K562 (cell line): ENCODE measurements around the gene WDR47. TPM values are rescaled to one million over a fixed set of nuclear protein-coding genes. Genes with fewer than 3 reads are reported as not detected.

ENCODE experiments used
- CAMTA2 ChIP-seq: fragments of 250-450 bp; sonication (Bioruptor Pico); conservative IDR thresholded peaks from 2 replicates; pipeline ENCODE4 v1.5.1; 2022
- CHD2 ChIP-seq: IDR thresholded peaks from 2 replicates; pipeline ENCODE4 v1.6.1; 2011; ENCODE audit warnings: low read depth, low read length
- DACH1 ChIP-seq: fragments of 450-650 bp; IDR thresholded peaks from 2 replicates; pipeline ENCODE4 v1.6.1; 2018; ENCODE audit not compliant: partially characterized antibody
- E2F3 ChIP-seq: fragments of 250-450 bp; sonication (Bioruptor Pico); IDR thresholded peaks from 2 replicates; pipeline ENCODE4 v1.4.0; 2020; ENCODE audit warnings: mild to moderate bottlenecking
- KAT7 ChIP-seq: sonication (generic); formaldehyde crosslinking; IDR thresholded peaks from 2 replicates; pipeline ENCODE4 v1.8.0; 2022; ENCODE audit warnings: missing genetic modification reagents, mild to moderate bottlenecking, borderline replicate concordance
- KLF1 ChIP-seq: fragments of 450-650 bp; IDR thresholded peaks from 2 replicates; pipeline ENCODE4 v1.6.1; 2016; ENCODE audit warnings: missing genetic modification characterization, missing compliant biosample characterization
- KLF16 ChIP-seq: IDR thresholded peaks from 2 replicates; pipeline ENCODE4 v1.6.1; 2016; ENCODE audit warnings: antibody characterized with exemption
- LARP7 ChIP-seq: fragments of 450-650 bp; IDR thresholded peaks from 2 replicates; pipeline ENCODE4 v1.6.1; 2016
- MAZ ChIP-seq, 2 experiments: fragments of 450-650 bp in 1 of 2; sonication (generic) in 1 of 2; formaldehyde crosslinking; IDR thresholded peaks in 1 of 2; conservative IDR thresholded peaks in 1 of 2; 2 replicates each; pipeline versions ENCODE4 v1.4.0 to v1.5.0; 2020; ENCODE audit warnings: mild to moderate bottlenecking in 1 of 2, missing genetic modification reagents in 1 of 2
- MLLT1 ChIP-seq, 2 experiments: fragments of 450-650 bp; IDR thresholded peaks; 2 replicates each; pipeline ENCODE4 v1.6.1; 2016
- NRF1 ChIP-seq, 2 experiments: fragments of 450-650 bp; IDR thresholded peaks in 1 of 2; conservative IDR thresholded peaks in 1 of 2; 2 replicates each; pipeline ENCODE4 v1.6.1; 2014; ENCODE audit warnings: mild to moderate bottlenecking in 2 of 2
- PHF21A ChIP-seq: fragments of 450-650 bp; IDR thresholded peaks from 2 replicates; pipeline ENCODE4 v1.6.1; 2017; ENCODE audit warnings: low read depth, borderline replicate concordance
- POLR2G ChIP-seq: fragments of 200-400 bp; formaldehyde crosslinking; IDR thresholded peaks from 2 replicates; pipeline ENCODE4 v1.6.1; 2017; ENCODE audit warnings: low read depth, mild to moderate bottlenecking, antibody characterized with exemption, low read length, moderate library complexity
- RBFOX2 ChIP-seq: fragments of 200-400 bp; formaldehyde crosslinking; IDR thresholded peaks from 2 replicates; pipeline ENCODE4 v1.6.1; 2017; ENCODE audit warnings: low read depth, mild to moderate bottlenecking, low read length, moderate library complexity
- SETDB1 ChIP-seq: IDR thresholded peaks from one replicate; pipeline ENCODE4 v1.6.1; 2012; ENCODE audit warnings: low read length, control low read depth, inconsistent platforms
- SP1 ChIP-seq: sonication (generic); formaldehyde crosslinking; IDR thresholded peaks from 2 replicates; pipeline ENCODE4 v1.8.1; 2022; ENCODE audit warnings: mild to moderate bottlenecking, missing genetic modification reagents
- SRSF1 ChIP-seq: fragments of 200-400 bp; formaldehyde crosslinking; IDR thresholded peaks from 2 replicates; pipeline ENCODE4 v1.6.1; 2017; ENCODE audit warnings: mild to moderate bottlenecking, low read depth, low read length, moderate library complexity
- SRSF3 ChIP-seq: fragments of 200-400 bp; formaldehyde crosslinking; IDR thresholded peaks from 2 replicates; pipeline ENCODE4 v1.6.1; 2016; ENCODE audit warnings: mild to moderate bottlenecking, low read length, moderate library complexity; ENCODE audit not compliant: insufficient read depth
- TBP ChIP-seq: optimal IDR thresholded peaks from 2 replicates; pipeline ENCODE3; 2011; ENCODE audit warnings: low read depth, low read length, improper control_type of control experiment
- TCF7 ChIP-seq: sonication (generic); IDR thresholded peaks from 2 replicates; pipeline ENCODE4 v1.6.1; 2016; ENCODE audit warnings: antibody characterized with exemption, borderline replicate concordance
- TOE1 ChIP-seq, 2 experiments: fragments of 450-650 bp in 1 of 2; sonication (generic) in 1 of 2; formaldehyde crosslinking in 1 of 2; IDR thresholded peaks; 2 replicates each; pipeline versions ENCODE4 v1.7.1 to v1.8.0; 2016 to 2022; ENCODE audit warnings: borderline replicate concordance in 2 of 2, mild to moderate bottlenecking in 2 of 2, antibody characterized with exemption in 1 of 2, inconsistent platforms in 1 of 2, low read depth in 1 of 2, missing genetic modification reagents in 1 of 2, moderate library complexity in 1 of 2
- YY1 ChIP-seq, 3 experiments: IDR thresholded peaks; 2 replicates each; pipeline ENCODE4 v1.6.1; 2011; ENCODE audit warnings: low read length in 2 of 3, mild to moderate bottlenecking in 2 of 3, moderate library complexity in 2 of 3, borderline replicate concordance in 1 of 3, control low read depth in 1 of 3, low read depth in 1 of 3; ENCODE audit not compliant: insufficient read depth in 3 of 3, insufficient replicate concordance in 2 of 3, control insufficient read depth in 1 of 3, insufficient read length in 1 of 3; ENCODE audit errors: extremely low read depth in 1 of 3
- ZNF143 ChIP-seq: sonication (generic); formaldehyde crosslinking; IDR thresholded peaks from 2 replicates; pipeline ENCODE4 v1.9.0; 2022; ENCODE audit warnings: mild to moderate bottlenecking, missing genetic modification reagents
- ZNF780A ChIP-seq: fragments of 250-450 bp; sonication (Bioruptor Pico); IDR thresholded peaks from 2 replicates; pipeline ENCODE4 v1.5.0; 2021; ENCODE audit warnings: mild to moderate bottlenecking
- polyA plus RNA-seq, 8 experiments: library from polyadenylated mRNA; depleted of rRNA in 4 of 8; stranded (reverse) in 5 of 8; unstranded in 3 of 8; fragments of >200 nt; fragmentation: Nextera tagmentation in 2 of 8; fragmentation: Illumina TruSeq in 1 of 8; extraction: Ambion mirVana in 2 of 8; extraction: Trizol in 1 of 8; gene quantifications; 2 replicates each; pipeline versions ENCODE4 v1.2.1 to v1.2.3, GENCODE V29; 2011 to 2014; ENCODE audit warnings: inconsistent platforms in 1 of 8, missing spikeins in 1 of 8
- total RNA-seq, 7 experiments: library from RNA; depleted of rRNA in 6 of 7; stranded (reverse); fragments of >200 nt in 6 of 7; fragmentation: Illumina TruSeq in 2 of 7; extraction: Trizol in 2 of 7; gene quantifications; 2 replicates each; pipeline versions ENCODE4 v1.2.1 to v1.2.3, GENCODE V29; 2011 to 2021; ENCODE audit warnings: low replicate concordance in 1 of 7
- TF ChIP-seq, protein P1 (sequence below): sonication (generic); formaldehyde crosslinking; IDR thresholded peaks from 2 replicates; pipeline ENCODE4 v1.8.1; 2023; ENCODE audit warnings: mild to moderate bottlenecking, missing genetic modification reagents

WDR47 gene
- total and polyA plus RNA-seq, 9 of the 15 experiments (the other 6 are each of a cell fraction or from before 2014, with no cell fraction given) = 1.3 to 10.1 (median 4.9) TPM

- TF ChIP-seq PHF21A (peak; percentile 70; the same call in 1 of the 2 replicates), YY1 (IDR thresholded peaks at IDR 0.05; ENCODE audit: borderline replicate concordance in 1 of 3, control insufficient read depth in 1 of 3, extremely low read depth in 1 of 3, insufficient read depth in 3 of 3, insufficient read length in 1 of 3, insufficient replicate concordance in 2 of 3, low read depth in 1 of 3, low read length in 2 of 3) (peak in 2 of 3 experiments; percentile 42 to 67), TCF7 (peak; percentile 80; the same call in 1 of the 2 replicates), POLR2G (peak; percentile 99), MLLT1 (IDR thresholded peaks at IDR 0.05) (peak in 1 of 2 experiments; percentile 99; a peak in 2 of 4 replicates), MAZ (CRISPR knock-in tag; conservative IDR thresholded peaks at IDR 0.05 in 1 of 2, IDR thresholded peaks at IDR 0.05 in 1 of 2) (peak; percentile 95), NRF1 (conservative IDR thresholded peaks at IDR 0.05 in 1 of 2, IDR thresholded peaks at IDR 0.05 in 1 of 2) (peak in 1 of 2 experiments; percentile 57; a peak in 2 of 4 replicates), SP1 (CRISPR knock-in tag) (peak; percentile 87), KLF16 (no peak), E2F3 (CRISPR knock-in tag) (peak; percentile 79), TOE1 (IDR thresholded peaks at IDR 0.05; ENCODE audit: borderline replicate concordance) (peak; percentile 34; the same call in 1 of the 2 replicates), TOE1 (CRISPR knock-in tag; IDR thresholded peaks at IDR 0.05; ENCODE audit: borderline replicate concordance, low read depth) (no peak), ZNF143 (CRISPR knock-in tag) (0 out of 2 replicates have a peak, but pooled peaks have one; percentile 47), DACH1 (peak; percentile 43), CHD2 (no peak), LARP7 (no peak), CAMTA2 (no peak), TBP (peak; percentile 98), SRSF3 (no peak), ZNF780A (CRISPR knock-in tag) (no peak), RBFOX2 (peak; percentile 95), KAT7 (CRISPR knock-in tag) (peak; percentile 84; the same call in 1 of the 2 replicates), SETDB1 (no peak), SRSF1 (no peak), KLF1 (tag) (peak; percentile 77)
- TF ChIP-seq, protein P1, sequence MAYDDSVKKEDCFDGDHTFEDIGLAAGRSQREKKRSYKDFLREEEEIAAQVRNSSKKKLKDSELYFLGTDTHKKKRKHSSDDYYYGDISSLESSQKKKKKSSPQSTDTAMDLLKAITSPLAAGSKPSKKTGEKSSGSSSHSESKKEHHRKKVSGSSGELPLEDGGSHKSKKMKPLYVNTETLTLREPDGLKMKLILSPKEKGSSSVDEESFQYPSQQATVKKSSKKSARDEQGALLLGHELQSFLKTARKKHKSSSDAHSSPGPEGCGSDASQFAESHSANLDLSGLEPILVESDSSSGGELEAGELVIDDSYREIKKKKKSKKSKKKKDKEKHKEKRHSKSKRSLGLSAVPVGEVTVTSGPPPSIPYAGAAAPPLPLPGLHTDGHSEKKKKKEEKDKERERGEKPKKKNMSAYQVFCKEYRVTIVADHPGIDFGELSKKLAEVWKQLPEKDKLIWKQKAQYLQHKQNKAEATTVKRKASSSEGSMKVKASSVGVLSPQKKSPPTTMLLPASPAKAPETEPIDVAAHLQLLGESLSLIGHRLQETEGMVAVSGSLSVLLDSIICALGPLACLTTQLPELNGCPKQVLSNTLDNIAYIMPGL (CRISPR knock-in tag) = 0 out of 2 replicates have a peak, but pooled peaks have one; percentile 23
Measured at GRCh38 chr1:109041621-109042468, at the start of gene WDR47 (continued).
